ENCODE data around the gene GALK2. TPM values are rescaled to one million over a fixed set of nuclear protein-coding genes. Genes with fewer than 3 reads are reported as not detected.
"Not testable (repeated sequence)": the region's sequence is repeated elsewhere in the genome, so short reads cannot be mapped to it uniquely, and the experiment has no call there.

Gene GALK2
- total and polyA plus RNA-seq, 7 donors: 21.6 to 61.1 (median 33.1) TPM

- TF ChIP-seq CTCF (IDR thresholded peaks at IDR 0.05) (no peak), POLR2A (IDR thresholded peaks at IDR 0.05) (no peak), POLR2AphosphoS5 (IDR thresholded peaks at IDR 0.05) (no peak), EP300 (IDR thresholded peaks at IDR 0.05) (no peak)
- no peak for DNase-seq
- no peaks in the 10 kb centered on the region for H3K27me3 ChIP-seq
- intact Hi-C loops (cut with DNase I): no loop called here
- peaks cover 0 to 69% (median 52%) of the 10 kb centered on the region in 4 donors for H3K4me1 ChIP-seq
- H3K36me3 ChIP-seq: no peaks in the 10 kb centered on the region
- H3K9me3 ChIP-seq: no peaks in the 10 kb centered on the region
- no peak overlapping the region for H3K4me3 ChIP-seq
- peak overlapping the region in 2 of 4 donors; percentile 13 to 38 for H3K27ac ChIP-seq
- 82 to 89% methylated on average over 2 of the region's 2 CpGs for WGBS, 2 donors
Measured at GRCh38 chr15:49242820-49243219, 72.8 kb downstream of the GALK2 start.

- no peak for TF ChIP-seq CTCF (IDR thresholded peaks at IDR 0.05)
- no peak for TF ChIP-seq POLR2AphosphoS5 (IDR thresholded peaks at IDR 0.05)
- TF ChIP-seq POLR2A (IDR thresholded peaks at IDR 0.05): no peak
- TF ChIP-seq EP300 (IDR thresholded peaks at IDR 0.05): no peak
- Histone ChIP-seq H3K36me3 (no peaks in the 10 kb centered on the region), H3K9me3 (no peaks in the 10 kb centered on the region), H3K27ac (peak overlapping the region; percentile 53 to 75 (median 61)), H3K4me1 (peaks cover 0 to 32% (median 28%) of the 10 kb centered on the region in 4 donors), H3K4me3 (no peak overlapping the region), H3K27me3 (no peaks in the 10 kb centered on the region)
- intact Hi-C loops (cut with DNase I): no loop called here
- no peak for DNase-seq
Measured at GRCh38 chr15:49247556-49248110, 77.6 kb downstream of the GALK2 start.

GRCh38 chr15:49248291-49248690 lies 78.2 kb downstream of the GALK2 start:
- Histone ChIP-seq H3K9me3 (no peaks in the 10 kb centered on the region), H3K27ac (peak overlapping the region; percentile 53 to 75 (median 61)), H3K36me3 (no peaks in the 10 kb centered on the region), H3K4me1 (peaks cover 0 to 26% (median 22%) of the 10 kb centered on the region in 4 donors), H3K27me3 (no peaks in the 10 kb centered on the region), H3K4me3 (no peak overlapping the region)
- TF ChIP-seq EP300 (IDR thresholded peaks at IDR 0.05): no peak
- TF ChIP-seq POLR2A (IDR thresholded peaks at IDR 0.05): no peak
- TF ChIP-seq POLR2AphosphoS5 (IDR thresholded peaks at IDR 0.05): no peak
- TF ChIP-seq CTCF (IDR thresholded peaks at IDR 0.05): no peak
- 87 to 94% methylated on average over 1 of the region's 1 CpG for WGBS, 2 donors
- intact Hi-C loops (cut with DNase I): no loop called here
- no peak for DNase-seq

- Histone ChIP-seq H3K36me3 (no peaks in the 10 kb centered on the region), H3K4me3 (no peak overlapping the region), H3K9me3 (no peaks in the 10 kb centered on the region), H3K27me3 (no peaks in the 10 kb centered on the region), H3K4me1 (peaks cover 0 to 7% (median 3%) of the 10 kb centered on the region in 4 donors), H3K27ac (peak overlapping the region in 2 of 4 donors; percentile 17 to 20)
- intact Hi-C loops (cut with DNase I): no loop called here
- no peak for DNase-seq
- TF ChIP-seq CTCF (IDR thresholded peaks at IDR 0.05): no peak
- no peak for TF ChIP-seq EP300 (IDR thresholded peaks at IDR 0.05)
- TF ChIP-seq POLR2A (IDR thresholded peaks at IDR 0.05): no peak
- TF ChIP-seq POLR2AphosphoS5 (IDR thresholded peaks at IDR 0.05): no peak
- 76 to 82% methylated on average over 6 of the region's 6 CpGs for WGBS, 2 donors
Measured at GRCh38 chr15:49255966-49256759, 86.1 kb downstream of the GALK2 start.

- not testable (repeated sequence) for DNase-seq
Measured at GRCh38 chr15:49265117-49265516, 95.1 kb downstream of the GALK2 start.

More at GRCh38 chr15:49265117-49265516, 95.1 kb downstream of the GALK2 start:
- intact Hi-C loops (cut with DNase I); H3K27me3 ChIP-seq; H3K4me1 ChIP-seq; H3K4me3 ChIP-seq; H3K9me3 ChIP-seq; H3K36me3 ChIP-seq; H3K27ac ChIP-seq: not testable (repeated sequence)
- 96 to 99% methylated on average over 12 of the region's 12 CpGs for WGBS, 2 donors

All from sigmoid colon (tissue), 7 donors.